Activated CD8-positive, alpha-beta memory T cell treated with anti-CD3 and anti-CD28 coated beads, Interleukin-2, amount 50 U/mL, for 4 hours (primary cell): ENCODE results near the gene RBPJL.

ENCODE experiments used
- DNase-seq: peaks from one replicate; pipeline ENCODE4 v3.0.0-alpha.2; 2020

RBPJL gene

DNA sequence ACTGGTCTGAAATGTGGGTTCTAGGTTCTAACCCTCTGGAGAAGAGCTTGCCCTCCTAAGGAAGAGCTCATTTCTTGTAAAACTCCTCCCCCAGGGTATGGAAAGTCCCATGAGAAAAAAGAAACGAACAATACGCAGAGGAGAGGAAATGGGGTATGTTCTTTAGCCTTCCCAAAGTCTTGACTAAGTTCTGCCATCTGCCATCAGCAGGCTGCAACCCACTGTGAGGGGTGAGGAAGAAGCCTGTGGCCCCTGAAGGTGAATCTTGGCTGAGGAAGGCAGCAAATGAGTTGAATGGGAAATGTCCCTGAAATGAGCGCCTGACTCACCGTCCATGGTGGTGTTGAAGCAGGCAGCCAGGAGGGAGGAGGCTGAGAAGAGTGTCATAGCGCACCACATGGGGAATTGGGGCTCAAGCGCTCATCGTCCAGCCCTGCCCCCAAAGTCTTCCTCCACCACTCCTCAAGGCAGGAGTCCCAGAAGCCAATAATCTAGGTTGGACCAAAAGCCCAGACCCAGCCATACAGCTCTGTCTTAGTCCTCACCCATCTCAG is 11.8 kb downstream of the RBPJL start:
- no peak for DNase-seq

DNA sequence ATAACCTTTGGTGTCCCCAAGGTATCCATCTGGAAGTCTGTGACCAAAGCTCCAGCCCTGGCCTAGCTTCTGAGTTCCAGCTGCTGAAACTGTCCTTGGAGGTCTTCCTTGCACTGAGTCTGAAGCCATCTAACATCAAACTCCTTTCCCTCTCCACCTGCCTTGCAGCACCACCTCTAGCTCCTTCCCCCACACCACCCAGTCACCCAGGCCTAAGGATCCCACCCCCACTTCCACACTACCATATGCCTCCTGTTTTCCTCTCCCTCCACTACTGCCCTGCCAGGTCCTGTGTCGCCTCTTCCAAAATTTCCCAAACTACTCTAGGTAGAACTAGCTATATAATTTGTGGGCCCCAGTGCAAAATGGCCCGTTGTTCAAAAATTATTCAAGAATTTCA is 12.3 kb downstream of the RBPJL start:
- no peak for DNase-seq

DNA sequence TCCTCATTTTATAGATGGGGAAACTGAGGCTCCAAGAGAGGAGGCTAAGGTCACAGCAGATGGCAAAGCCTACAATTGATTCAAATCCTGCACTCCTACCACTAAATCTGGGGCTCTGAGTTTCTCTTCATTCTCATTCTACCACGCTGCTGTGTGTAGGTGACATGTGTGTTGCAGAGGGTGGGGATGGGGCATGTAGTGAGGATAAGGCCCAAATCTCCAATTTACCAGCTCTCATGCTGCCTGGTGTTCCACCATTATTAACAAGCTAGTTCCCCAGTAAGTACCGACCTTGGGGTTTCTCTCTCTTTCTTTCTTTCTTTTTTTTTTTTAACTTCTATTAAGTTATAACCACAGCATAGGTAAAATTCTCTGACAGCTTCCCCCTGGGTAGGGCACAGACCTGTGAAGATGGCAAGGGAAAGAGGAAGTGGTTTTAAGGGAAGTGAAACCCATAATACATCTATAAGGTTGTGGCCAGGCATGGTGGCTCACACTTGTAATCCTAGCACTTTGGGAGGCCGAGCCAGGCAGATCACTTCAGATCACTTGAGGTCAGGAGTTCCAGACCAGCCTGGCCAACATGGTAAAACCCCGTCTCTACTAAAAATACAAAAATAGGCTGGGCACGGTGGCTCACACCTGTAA is 14.4 kb downstream of the RBPJL start:
- no peak for DNase-seq

DNA sequence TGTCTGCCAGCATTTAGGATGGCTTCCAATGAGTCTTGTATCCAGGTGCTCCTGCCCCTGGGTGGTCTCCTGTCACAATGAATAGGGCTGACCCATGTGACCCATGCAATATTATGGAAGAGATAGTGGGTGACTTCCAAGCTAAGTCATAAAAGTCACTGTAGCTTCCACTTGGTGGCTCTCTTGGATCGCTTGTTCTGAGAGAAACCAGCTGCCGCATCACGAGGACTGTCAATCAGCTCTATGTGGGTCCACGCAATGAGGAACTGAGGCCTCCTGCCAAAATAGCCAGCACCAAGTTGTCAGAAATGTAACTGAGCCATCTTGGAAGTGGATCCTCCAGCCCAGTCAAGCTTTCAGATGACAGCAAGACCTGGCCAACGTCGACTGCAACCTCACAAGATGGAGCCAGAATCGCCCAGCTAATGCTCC is 16.3 kb downstream of the RBPJL start:
- no peak for DNase-seq

DNA sequence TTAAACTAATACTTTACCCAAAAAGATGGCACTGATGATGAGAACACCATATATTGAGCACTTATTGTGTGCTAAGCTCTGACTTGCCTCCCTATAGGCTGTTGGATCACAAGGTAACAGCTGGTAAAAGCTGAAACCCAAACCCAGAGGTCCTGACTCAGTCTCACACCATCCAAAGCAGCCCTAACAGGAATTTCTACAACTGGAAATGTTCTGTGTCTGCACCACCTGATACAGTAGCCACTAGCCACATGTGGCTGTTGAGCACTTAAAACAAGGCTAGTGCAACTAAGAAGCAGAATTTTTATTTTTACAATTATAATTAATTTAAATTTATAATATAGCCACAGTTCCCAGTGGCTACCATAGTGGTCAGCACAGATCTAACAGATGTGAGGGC is 17.1 kb downstream of the RBPJL start:
- DNase-seq: no peak

DNA sequence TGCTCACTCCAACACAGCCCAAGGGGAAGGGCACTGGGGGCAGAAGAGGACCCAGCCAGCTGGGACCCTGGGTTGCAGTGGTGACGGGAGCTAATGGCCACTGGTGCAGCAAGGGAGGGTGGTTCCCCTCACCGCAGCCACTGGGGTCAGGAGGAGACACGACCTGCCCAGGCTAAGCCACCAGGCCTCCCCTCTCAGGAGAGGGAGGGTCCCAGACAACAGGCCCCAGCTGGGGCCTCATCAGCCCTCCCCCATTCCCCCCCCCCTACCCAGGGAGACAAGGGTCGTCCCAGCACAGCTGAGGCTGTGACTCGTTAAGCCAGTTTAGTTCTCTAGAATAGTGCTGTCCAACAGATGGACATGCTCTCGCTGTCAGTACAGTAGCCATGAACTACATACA is 18.7 kb downstream of the RBPJL start:
- no peak for DNase-seq

DNA sequence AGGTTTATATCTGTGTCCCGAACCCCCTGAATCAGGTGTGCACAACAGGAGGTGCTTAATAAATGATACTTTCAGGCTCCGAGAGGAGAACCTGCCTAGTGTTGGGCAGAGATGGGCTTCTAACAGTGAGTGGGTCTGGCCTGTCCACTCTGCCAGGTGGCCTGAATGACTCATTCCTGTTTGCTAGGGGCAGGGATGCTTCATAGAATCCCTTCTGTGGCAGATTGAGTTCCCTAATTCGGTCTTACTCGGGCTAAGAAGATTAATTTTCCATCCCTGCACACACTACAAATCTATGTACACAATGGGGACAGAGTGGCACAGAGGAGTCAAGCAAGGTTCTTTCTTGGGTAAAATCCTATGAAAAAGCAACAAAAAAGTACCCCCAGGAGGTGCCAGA is 21.8 kb downstream of the RBPJL start:
- no peak for DNase-seq

DNA sequence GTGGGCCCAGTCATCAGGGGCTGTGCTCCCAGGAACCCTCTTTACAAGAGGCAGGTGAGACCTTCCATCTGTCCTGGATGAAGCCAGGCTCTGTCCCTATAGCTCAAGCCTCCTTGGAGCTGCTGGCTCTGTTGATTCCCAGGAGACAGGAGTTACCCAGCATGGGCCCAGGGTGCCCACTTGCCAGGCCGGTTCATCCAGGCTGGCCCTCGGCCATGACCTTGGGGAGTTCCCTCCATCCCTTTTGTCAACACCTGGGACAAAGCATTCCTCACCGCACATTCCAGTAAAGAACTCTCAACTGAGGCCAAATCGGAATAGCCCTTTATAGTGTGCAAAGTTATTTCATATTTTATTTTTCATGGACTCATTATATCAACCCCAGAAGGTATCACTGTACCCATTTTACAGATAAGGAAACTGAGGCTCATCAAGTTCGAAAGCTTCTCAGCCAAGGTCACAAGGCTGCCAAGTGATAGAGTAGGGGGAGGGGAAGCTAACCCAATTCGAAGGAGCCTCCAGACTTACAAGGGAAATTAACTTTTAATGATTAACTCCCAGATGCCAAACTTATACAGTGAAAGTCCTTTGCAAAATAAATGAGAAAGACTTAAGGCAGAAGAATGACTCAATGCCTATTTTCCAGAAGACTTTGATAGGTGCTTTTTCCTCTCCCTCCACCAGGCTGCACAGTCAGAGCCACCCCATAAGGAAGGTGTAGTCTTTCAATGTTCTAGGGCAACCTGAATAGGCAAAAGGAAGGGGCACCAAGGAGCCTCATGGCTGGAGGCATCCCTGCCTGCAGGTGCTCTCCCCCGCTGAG is 23.1 kb downstream of the RBPJL start:
- DNase-seq: no peak

DNA sequence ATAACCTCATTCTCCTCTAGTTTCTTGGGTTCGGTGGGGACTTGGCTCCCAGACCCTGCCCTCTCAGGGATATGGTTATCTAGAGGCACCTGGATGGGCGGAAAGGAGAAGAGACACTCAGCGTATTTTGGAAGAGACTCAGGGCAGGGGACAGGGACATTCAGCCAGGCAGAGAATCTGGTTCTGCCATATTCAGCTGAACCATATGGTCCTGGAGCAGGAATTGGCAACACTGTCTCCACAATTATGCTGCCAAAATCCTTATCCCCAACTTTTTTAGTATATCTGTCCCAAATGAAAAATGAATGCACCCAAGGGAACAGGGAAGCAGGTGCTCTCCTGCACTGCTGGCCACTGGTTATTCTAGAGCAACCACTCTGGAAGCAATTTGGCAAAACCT is 23.8 kb downstream of the RBPJL start:
- no peak for DNase-seq

DNA sequence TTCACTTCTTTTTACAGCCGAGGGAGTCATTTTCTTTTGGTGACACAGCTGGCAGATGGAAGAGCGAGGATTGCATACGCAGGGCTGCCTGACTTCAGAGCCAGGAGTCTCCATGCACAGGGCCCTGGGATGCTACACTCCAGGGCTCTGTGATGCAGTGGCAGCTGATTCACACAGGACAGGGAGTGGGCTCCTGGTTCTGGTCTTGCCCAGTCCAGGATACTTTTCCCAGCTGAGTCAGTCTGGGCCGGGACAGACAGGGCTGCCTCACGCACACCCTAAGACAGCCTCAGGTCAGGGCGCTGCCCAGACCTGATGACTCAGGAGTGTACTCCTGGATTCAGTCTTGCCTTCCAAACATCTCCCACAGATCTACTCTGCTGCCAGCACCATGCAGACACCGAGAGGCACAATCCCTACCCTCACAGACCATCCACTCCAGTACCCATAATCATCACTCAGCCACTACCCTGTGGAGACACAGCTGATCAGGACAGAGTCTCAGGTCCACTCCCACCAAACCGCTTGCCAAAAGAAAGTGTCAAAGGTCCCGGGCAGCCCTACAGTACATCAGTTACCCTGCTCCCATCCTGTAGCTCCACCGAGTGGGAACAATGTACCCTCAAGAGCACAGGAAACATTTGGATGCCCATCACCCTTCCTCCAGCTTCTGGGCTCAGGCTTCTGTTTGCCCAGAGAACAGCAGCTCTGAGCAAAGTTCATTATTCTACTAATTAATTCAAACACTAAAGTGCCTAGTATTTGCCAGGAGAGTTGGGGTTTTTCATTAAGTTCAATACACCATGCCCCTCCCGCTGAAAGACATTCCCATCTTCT is 30.1 kb downstream of the RBPJL start:
- no peak for DNase-seq

DNA sequence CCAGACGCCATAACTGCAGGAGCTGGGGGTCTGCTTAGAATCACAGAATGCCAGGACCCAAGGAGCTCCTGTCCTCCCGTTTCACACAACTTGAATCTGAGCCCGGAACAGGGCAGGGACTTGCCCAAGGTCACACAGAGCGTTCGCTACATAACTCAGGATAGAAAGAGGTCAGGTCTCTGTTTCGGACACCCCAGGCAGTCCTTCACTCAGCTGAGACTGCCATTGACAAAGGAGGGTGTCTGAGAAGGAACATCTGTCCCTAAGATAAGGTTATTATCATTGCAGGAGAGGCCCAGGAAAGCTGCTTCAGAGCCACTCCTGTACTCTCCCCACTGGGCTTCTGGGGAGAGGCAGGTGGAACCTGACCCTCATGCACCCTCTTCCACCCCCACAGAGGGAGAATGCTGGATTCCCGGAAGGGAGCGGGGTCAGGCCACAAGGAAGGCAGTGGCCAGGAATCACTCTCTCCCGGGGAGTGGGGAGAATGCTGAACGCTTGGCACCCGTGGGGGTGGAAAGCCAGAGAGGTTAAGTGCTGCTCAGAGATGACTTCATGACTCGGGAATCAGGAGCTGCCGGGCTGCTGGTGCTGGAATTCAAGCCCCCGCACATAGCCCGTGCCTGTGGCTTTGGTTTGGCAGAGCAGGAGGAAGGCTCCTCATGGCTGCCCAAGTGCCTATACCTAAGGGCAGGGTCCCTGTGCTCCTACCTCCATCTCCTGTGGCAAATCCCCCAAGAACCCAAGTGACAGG is 30.9 kb downstream of the RBPJL start:
- DNase-seq: no peak

DNA sequence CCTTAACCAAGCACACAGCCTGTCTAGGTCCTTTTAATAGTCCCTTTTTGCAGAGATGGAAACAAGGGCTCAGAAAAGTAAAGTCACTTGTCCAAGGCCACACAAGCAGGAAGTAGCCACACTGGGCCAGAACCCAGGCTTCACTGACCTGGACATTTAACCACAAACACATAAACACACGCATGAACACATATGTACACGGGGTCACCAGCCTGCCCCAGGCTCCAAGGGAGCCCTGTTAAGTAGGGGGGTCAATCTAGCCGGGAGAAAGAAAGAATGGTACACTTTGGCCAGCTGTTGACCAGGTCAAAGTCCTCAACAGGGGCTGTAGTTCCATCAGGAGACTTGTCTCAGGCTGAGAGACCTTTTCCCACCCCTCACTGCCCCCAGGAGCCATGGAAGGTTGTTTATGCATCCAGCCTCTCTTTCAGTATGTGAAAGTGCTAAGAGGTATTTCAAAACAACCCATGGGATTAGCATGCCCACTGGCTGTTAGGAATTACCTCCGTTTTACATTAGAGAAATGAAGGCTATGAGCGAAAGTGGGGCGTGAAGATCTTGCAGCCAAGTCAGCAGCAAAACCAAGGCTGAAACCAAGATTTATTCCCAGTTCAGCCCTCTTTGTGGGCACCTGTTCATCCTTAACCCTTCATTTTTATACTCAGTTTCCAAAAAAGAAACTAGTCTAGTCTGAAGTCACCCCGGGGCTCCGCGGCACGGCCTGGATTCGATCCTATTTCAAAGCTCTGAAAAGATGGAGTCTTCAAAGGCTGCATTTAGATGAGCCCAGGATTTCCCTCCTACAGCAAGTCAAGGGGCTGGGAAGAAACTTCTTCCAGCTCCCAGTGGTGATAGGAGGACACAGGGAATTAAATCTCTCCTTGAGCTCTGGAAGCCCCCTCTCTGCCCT is 31.7 kb downstream of the RBPJL start:
- no peak for DNase-seq

DNA sequence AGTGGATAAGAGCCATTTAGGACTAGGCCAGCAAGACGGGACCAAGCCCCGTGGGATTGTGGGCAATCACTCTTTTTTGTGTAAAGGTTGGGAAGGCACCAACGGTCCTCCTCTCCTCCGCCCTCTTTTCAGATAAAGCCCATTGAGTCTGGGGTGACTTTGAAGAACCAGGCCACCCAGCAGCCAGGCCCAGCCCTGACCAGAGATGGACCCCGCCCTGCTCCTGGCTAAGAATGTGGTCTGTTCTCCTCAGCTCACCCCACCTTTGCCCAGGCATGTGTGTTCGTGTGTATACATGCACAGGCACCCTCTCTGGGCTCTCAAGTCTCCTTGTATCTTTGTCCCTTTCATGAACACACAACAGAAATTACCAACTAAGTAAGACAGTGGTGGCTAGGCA is 32.4 kb downstream of the RBPJL start:
- DNase-seq: no peak

DNA sequence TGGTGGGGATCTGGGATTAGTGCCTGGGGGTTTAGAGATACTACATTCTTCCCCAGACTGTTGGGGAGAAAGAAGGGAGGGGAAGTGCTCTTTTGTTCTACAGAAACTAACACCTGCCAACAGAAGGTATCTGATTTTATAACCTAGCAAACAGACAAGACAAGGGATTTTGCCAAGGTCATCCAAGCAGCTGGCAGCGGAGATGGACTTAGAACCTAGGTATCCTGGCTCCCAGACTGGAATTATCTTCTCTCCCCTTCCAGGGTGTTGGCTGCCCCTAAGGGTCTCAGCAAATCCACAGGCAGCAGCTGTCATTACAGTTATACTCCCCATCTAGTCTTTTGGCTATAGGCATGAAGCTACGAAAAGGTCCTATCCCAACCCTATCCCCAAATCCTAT is 33.2 kb downstream of the RBPJL start:
- no peak for DNase-seq

DNA sequence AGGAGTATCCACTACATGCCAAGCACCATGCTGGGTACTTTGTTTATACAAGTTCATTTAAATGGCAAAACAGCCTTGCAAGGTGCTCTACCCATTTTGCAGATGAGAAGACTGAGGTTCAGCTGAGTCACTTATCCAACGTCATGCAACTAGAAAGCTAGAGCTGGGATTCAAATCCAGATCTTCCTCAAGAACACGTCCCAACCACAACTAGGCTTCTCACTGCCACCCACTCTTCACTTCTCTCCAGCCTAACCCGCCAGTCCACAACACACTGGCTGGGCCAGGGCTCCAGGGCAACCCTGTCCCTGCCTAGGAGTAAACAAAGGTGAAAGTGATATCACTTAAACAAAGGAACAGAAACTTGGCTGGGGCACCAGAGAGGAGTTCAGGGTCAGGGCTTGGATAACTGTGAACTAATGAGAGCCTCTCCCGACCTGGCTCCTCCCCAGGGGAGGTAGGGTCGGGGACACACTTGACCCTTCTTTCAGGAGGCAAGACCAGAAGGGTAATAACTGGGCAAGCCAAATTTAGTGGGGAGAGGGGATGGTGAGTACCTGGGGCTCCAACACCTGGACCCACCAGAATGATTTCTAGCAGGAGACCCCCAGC is 33.7 kb downstream of the RBPJL start:
- no peak for DNase-seq

DNA sequence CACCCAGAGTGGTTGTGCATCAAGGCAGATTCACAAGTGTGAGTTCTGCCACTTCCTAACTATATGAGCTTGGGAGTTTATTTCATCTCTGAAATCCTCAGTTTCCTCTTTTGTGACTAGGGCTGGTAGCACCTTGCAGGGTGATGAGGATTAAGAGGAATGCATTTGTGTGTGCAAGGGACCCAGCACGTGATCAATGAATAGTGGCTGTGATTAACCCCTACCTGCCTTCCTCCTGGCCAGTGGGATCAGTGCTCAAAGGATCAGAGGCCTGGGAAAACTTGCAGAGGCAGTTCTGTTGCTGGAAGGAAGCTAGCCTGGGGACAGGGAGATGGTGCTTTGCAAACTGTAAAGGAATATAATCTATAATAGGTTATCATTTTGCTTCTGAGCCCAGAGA is 34.3 kb downstream of the RBPJL start:
- DNase-seq: no peak

DNA sequence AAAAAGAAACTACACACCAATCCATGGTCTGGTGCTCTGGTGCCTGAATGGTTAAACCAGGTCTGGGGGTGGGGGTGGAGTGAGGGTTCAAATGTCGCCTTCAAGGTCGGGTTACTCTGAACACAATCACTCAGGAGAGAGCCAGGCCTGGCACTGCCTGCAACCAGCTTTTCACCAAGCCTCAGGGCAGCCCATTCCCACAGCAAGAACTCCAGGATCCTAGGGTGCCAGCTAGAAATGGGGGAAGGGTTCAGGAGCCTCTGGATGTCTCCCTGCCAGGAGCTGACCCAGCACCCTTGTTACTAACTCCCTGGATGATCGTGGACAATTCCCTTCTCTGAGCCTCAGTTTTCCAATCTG is 34.9 kb downstream of the RBPJL start:
- no peak for DNase-seq

DNA sequence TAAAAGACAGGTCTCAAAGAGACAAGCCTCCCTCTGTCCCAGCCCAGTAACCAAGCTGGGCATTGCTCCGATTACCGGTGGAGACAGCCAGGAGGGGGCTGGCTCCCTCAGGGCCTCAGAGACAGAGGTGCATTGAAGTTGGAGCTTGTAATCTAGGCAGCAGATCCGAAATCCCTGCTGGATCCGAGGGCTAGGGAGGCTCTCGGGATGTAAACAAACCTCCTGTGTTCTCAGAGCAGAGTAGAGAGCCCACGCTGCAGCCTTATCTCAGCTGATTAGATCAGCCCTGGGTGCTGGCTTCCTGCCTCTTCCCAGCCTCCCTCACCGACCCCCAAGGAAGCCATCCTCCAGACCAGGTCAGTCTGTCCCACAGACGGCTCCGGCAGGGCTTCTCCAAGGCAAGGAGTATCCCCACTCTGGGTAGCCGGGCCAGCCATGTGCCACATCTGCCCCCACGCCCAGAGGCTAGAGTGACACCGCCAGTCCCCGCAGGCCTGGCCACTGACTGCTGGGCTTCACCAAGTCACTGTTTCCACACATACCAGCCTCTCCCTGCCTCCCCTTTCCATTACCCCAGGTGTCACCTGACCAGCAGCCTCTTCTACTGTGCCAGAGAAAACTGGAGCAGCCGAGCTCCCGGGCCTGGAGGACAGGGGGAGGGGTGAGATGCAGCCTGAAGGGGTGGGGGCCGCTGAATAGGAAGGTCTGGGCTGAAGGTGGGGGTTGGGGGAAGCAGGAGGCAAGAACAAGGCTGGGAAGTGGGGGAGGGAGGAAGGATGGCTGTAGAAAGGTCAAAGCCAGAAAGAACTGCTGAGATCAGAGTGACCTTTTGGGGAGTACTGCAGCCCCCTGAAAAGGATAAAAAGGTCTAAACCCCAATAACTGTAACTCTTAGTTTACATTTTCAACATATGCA is 35.6 kb downstream of the RBPJL start:
- no peak for DNase-seq

DNA sequence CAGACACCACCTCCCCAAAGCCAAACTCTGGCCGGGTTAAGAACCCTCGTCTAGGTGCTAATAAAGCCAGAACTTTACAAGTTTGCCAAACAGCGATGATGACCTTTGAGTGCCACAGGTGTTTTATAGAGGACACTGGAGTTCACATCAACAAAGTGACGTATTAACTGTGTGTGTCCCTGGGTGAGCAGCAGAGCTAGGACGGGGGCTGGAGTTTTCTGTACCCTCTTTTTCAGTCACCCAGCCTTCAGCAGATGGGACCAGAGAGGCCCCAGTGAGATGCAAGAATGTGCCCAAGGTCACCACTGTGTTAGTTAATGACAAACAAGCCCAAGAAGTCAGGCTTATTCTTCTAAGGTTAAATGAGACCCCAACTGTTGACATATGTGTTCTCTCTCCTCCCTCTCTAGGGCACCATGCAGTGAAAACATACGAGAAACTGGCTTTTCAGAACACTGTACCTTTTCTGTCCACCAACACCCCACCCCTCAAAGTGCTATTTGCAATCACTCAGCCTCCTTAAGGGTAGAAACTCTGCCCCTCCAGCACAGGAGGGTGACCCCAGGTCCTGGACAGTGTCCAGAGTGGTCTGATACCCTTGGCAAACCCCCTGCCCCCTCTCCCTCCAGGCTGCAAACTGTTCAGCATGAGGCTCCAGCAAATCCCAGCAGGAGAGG is 36.4 kb downstream of the RBPJL start:
- no peak for DNase-seq
